HS-5 (cell line): ENCODE measurements around the gene LRRC56.

ENCODE experiments used
- DNase-seq: peaks from one replicate; pipeline ENCODE4 v3.0.0-alpha.2; 2012; ENCODE audit warnings: low read depth

LRRC56 gene, protein sequence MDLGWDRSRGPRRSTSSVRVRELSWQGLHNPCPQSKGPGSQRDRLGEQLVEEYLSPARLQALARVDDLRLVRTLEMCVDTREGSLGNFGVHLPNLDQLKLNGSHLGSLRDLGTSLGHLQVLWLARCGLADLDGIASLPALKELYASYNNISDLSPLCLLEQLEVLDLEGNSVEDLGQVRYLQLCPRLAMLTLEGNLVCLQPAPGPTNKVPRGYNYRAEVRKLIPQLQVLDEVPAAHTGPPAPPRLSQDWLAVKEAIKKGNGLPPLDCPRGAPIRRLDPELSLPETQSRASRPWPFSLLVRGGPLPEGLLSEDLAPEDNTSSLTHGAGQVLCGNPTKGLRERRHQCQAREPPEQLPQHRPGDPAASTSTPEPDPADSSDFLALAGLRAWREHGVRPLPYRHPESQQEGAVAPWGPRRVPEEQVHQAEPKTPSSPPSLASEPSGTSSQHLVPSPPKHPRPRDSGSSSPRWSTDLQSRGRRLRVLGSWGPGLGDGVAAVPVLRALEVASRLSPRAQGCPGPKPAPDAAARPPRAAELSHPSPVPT

DNA sequence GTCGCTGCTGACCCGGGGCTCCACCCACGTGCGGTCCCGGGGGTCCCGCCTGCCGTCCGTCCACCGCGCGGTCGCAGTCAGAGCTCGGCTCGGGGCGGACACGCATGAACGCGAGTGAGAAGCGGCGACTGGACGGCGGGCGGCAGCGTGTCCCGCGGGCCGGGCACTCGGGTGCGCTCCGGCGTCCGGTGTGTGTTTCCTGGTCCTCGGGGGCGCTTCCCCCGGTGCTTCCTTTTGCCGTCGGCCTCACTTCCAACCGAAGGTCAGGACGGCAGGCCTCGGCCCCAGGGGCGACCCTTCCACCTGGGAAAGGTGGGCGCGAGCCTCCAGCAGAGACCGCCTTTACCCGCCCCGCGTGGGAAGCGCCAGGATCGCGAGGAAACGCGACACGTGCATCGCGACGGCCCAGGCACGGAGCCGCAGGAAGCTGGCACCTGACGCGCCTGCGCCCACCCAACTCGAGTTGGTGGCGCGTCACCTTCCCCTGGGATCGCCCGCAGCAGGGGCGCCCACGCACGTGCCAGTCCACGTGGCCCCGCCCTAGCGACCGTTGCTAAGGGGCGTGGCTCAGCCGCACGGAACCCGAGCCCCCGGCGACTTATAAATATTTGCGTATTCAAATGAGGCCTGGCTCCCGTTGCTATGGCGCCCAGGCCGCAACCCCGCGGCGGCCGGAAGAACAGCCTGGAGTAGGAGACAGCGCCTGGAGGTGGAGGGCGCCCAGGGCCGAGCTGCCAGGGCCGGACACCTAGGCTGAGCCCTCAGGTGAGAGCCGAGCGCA lies at the start of gene LRRC56:
Gene LRRC56, plus strand, starts transcription at position 687 of the 781 bp plus-strand sequence. CDS start 3,158 bp downstream, outside the sequence.
- DNase-seq, result no peak

DNA sequence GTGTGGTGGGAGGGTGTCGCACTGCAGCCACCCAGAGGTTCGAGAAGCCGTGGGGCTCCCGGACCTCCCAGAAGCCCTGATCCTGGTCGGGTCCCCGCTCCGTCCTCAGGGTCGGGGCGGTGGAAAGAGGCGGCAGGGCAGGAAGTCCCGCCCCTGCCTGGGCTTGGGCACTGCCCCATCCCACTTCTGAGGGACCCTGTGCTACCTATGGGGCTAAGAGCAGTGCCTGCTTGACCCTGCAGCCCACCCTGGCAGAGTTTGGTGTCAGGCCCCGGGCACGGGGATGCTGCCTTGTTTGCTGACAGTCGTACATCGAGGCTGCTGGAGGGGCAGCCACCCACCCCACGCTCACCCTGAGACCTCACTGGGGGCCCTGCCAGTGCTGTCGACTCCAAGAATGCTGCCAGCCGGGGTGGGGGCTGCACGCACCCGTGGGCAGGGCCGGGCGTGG lies 49.7 kb upstream of the LRRC56 start:
- no peak for DNase-seq

DNA sequence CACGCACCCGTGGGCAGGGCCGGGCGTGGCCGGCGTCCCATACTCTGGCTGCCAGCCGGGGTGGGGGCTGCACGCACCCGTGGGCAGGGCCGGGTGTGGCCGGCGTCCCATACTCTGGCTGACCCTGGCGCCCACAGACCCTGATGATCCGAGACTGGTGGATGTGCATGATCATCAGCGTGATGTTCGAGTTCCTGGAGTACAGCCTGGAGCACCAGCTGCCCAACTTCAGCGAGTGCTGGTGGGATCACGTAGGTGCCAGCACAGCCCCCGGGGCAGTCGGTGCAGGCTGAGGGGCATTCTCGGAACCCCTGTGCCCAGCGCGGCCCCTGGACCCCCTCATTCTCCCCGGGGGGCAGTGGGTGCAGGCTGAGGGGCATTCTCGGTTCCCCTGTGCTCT lies 49.3 kb upstream of the LRRC56 start:
- DNase-seq, result no peak

DNA sequence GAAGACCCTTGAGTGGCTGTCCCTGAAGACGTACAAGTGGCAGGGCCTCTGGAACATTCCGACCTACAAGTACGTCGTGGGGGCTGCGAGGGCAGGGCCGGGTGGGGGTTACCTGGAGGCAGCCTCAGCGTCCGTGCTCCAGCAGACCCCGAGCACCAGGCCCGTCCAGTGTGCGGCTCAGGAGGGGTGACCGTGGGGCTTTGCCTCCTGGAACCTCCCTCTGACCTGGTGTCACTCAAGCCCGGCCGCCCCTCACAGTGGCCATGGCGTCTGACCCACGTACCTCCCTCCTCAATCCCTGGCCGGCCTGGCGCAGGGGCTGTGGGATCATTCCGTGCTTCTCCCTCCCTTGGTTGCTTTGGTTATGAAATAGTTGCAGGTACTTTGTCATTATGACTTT lies 48.7 kb upstream of the LRRC56 start:
- DNase-seq, result no peak

DNA sequence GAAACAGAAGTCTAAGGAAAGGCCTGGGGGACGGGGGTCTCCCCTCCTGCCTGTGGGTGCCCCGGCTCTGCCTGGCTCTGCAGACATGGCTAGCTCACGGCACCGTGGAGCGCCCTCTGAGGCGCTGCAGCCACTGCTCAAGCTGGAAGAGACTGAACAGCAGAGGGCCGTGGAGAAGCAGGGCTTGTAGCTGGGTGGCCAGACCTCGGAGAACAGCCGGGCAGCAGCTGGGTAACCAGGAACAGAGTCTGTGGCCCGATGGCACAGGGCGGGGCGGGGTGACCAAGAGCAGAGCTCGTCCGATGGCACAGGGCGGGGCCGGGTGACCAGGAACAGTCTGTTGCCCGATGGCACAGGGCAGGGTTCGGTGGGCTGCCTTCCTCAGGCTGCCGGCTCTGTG lies 48.3 kb upstream of the LRRC56 start:
- DNase-seq, result no peak

DNA sequence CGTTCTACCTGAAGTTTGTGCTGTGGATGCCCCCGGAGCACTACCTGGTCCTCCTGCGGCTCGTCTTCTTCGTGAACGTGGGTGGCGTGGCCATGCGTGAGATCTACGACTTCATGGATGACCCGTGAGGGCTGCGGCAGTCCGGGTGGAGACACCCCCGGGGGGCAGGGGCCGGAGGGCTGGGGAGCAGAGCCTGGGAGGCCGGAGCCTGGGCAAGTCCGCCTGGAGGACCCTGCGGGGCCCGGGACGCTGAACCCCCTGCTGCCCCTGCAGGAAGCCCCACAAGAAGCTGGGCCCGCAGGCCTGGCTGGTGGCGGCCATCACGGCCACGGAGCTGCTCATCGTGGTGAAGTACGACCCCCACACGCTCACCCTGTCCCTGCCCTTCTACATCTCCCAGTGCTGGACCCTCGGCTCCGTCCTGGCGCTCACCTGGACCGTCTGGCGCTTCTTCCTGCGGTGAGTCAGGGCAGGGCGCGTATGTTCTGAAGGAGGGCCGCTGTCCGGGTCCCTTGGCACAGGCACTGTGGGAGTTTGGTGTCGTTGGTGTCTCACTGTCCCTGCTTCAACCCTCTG lies 47.6 kb upstream of the LRRC56 start:
- DNase-seq, result no peak

DNA sequence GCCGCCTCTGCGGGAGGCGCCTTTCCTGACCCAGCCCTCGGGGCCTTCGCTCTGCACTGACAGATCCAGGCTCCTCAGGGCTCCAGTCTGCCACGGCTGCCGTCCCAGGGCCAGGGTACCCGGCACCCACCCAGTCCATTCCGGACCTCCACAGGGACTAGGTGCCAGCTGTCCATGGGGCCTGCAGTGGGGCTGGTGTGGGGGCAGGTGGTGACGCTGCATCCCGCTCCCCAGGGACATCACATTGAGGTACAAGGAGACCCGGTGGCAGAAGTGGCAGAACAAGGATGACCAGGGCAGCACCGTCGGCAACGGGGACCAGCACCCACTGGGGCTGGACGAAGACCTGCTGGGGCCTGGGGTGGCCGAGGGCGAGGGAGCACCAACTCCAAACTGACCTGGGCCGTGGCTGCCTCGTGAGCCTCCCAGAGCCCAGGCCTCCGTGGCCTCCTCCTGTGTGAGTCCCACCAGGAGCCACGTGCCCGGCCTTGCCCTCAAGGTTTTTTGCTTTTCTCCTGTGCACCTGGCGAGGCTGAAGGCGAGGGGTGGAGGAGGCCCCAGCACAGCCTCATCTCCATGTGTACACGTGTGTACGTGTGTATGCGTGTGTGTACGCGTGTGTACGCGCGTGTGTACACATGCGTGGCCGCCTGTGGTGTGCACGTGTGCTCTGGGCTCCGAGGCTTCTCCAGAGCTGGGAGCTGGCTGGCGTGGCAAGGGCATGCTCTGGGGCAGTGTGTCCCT lies 47.0 kb upstream of the LRRC56 start:
- DNase-seq, result no peak

DNA sequence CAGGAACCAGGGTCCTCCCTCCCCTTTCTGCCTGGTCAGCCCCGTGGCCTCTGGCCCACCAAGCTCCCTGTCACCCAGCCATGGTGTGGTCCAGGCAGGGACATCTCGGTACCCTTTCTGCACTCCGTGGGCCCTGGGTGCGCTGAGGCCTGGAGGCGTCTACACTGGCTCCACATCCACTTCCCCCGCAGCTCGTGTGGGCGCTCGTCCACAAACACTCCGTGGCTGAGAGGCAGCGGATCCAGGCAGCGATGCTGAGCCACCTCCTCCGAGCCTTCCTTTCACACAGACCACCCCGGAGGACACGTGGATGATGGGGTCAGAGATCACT lies 46.4 kb upstream of the LRRC56 start:
- no peak for DNase-seq

DNA sequence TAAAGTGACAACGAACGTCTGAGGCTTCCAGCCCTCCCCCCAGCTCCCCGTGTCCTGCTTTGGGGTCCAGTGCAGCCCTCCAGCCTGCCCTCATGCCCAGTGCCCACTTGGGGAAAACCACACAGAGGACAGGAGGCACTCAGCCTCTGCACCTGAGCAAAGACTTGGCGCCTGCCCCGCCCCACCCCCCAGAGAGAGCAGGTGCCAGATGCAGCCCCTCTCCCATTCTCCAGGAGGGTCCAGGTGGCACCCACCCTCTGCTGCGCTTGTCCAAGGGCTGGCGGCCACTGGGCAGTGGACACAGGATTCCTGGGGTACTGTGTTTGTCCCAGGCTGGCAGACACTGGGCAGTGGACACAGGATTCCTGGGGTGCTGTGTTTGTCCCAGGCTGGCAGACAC lies 46.0 kb upstream of the LRRC56 start:
- no peak for DNase-seq

DNA sequence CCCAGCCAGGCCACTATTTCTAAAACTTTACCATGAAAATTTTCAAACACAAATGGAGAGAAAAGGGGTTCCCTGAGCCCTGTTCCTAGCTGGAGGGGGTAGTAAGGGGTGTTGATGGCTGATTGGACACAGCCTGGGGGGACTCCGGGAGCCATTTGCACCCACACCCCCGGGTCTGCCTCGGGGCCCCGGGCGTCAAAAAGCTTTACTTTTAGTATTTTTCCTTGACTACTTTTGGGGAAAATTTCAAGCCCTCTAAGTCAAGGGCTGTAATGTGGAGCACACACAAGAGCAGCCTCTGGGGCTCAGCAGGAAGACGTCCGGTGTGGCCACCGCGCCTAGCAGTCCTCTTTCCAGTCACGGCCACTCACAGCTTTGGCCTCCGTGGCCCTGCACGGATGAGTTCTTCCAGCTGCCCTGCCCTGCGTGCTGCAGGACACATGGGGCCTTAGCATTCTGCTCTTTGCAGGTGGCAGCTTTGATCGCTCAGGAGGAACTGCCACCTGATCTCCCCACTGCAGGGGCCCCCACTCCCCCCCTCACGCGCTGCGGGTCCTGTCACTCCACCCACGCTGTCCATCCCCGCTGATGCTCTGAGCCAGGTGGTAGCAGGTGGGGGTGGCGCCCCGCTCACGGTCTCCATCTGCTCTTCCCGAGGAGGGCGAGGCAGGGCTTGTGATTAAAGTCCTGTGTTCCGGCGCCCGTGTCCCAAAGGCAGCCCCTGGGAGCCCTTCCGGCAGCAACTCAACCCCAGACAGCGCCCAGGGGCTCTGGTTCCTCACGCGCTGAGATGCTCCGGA lies 44.7 kb upstream of the LRRC56 start:
- DNase-seq, result no peak

DNA sequence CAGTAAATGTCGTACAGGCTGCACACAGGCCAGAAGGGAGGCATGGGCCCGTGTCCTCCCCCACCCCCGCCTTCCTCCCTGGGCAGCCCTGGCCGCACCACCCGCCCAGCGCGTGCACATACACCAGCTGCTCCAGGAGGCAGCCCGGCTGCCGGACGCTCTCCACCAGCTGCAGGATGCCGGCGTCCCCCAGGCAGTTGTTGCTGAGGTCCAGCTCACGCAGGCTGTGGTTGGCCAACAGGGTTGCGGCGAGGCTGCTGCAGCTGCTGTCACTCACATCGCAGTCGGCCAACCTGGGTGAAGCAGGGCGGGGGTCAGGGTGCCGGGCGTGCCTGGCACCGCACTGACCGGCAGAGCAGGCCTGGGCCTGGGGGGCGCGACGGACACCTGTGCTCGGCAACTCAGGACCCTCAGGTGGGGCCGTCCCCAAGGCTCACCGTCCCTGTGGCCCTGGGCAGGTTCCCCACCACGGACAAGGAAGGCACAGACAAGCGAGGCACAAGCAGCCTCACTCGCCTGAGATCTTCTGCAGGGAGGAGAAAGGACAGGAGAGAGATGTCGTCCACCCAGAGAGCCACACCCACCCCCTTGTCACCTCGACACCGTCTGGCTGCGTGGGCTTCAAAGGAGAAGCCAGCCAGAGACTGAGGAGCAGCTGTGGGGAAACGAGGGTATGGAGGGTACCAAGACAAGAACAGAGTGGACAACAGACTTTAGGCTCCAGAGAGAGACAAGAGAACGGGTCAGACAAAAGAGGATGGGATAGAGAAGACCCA lies 42.4 kb upstream of the LRRC56 start:
- no peak for DNase-seq

DNA sequence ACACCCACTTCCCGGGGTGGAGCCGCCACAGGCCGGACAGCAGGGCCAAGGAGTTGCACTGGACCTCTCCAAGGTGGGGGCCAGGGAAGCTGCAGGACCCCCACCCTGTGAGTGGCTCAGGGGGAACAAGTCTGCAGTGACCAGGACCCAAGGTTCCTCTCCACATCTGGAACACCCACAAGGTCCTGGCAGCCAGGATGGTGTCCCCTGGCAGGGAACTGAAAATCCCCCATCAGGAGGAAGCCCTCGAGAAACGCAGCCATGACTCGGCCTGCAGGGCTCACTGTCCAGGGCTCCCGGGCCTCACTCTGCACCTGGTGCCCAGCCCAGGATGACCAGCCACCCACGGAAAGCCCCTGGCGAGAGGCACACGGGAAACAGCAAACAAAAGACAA lies 41.8 kb upstream of the LRRC56 start:
- no peak for DNase-seq

DNA sequence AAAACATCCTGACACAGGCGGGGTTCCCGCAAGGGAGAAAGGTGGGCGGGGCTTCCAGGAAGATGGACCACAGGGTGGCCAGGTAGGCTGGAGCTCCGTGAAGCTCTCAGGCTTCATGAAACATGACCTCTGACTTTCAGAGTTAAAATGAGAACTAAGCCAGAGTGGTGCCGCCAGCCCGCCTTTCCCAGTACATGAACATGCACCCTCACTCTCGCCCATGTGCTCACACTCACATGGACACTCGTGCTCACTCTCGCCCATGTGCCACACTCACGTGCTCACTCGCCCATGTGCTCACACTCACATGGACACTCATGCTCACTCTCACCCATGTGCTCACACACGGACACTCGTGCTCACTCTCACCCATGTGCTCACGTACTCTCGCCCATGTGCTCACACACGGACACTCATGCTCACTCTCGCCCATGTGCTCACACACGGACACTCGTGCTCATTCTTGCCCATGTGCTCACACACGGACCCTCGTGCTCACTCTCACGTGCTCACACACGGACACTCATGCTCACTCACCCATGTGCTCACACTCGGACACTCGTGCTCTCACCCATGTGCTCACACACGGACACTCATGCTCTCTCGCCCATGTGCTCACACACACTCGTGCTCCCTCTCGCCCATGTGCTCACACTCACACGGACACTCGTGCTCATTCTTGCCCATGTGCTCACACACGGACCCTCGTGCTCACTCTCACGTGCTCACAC lies 40.3 kb upstream of the LRRC56 start:
- DNase-seq, result no peak

DNA sequence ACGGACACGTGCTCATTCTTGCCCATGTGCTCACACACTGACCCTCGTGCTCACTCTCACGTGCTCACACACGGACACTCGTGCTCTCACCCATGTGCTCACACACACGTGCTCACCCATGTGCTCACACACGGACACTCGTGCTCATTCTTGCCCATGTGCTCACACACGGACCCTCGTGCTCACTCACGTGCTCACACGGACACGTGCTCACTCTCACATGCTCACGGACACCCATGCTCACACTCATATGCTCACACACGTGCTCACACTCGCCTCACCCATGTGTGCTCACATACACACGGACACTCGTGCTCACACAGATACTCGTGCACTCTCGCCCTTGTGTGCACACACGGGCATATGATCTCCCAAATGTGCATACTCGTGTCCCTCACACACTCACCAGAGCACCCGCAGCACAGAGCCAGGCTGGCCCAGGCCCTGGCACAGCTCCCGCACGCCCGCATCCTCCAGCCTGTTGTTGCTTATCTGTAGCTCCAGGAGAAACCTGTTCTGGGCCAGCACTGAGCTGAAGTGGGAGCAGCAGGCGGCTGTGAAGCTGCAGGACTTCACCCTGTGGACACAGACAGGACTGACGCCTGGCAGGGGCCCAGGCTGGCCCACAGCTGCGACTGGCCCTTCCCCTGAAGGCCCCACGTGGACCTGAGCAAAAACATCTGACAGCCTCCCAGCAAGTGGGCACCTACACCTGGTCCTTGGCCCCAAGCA lies 39.6 kb upstream of the LRRC56 start:
- DNase-seq, result no peak

DNA sequence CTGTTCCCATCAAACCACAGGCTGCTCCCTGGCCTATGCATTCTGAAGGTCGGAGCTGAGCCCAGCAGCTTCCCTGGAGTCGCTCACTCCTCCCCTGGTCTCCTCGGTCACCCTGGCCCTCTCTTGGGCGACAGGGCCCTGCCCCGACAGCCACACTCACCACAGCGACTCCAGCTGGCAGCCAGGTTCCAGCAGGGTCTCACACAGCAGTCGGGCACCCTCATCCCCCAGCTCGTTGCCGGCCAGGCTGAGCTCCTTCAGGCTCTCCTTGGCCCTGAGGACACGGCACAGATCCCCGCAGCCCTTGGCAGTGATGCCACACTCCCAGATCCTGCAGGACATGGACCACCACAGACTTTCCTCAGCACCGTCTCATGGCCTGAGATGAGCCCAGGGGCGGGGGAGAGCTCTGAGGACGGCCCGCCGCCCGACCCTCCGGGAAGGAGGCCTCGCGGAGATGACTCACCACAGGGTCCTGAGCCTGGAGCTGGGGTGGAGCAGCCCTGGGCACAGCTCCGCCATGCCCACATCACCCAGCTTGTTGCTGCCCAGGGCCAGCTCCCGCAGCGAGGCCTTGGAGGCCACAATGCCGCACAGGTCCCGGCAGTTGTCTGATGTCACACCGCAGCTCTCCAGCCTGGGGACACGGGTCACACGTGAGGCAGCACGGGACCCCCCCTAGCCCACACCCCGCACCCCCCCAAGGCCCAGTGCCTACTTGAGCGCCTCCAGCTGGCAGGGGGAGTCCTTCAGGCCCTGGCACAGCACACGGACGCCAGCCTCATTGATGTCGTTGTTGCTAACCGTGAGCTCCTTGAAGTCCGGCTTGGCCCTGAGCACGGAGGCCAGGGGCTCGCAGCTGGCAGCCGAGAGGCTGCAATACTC lies 38.8 kb upstream of the LRRC56 start:
- DNase-seq, result no peak

DNA sequence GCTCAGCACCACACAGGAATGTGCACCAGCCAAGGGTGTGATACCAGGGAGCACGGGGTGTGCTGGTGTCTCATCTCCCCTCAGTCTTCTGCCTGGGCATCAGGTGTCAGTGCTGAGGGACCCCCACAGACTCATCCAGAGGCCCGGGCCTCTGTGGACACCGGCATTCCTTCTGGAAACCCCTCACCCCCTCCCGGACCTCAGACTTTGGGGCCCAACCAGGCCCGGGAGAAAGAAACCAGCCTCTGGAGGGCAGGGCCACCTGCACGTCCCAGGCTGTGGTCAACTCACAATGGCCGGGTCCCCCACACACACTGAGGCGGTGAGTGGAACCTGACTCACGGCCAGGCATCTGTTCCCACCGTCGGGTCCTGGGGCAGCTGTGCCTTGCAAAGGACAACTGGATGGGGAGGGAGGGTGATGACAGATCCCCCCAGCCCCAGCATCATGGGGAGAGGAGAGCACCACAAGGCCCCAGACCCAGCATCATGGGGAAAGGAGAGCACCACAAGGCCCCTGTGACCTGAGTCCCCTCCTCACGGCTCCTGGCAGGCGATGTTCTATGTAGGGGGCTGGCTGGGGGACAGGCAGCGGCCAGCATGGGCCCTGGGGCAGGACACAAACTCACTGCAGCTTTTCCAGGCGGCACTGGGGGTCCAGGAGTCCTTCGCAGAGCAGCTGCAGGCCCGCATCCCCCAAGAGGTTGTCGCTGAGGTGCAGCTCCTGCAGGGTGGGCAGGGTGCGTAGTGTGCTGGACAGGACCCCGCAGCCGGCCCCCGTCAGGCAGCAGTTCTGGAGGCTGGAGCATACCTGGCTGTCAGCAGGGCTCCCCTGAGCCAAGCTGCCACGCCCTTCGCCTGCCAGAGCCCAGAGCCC lies 37.9 kb upstream of the LRRC56 start:
- DNase-seq, result no peak
